Fibroblast of villous mesenchyme (primary cell): ENCODE data around the gene FBXW11. TPM values are rescaled to one million over a fixed set of nuclear protein-coding genes. Genes with fewer than 3 reads are reported as not detected.
A peak's percentile ranks its signal among the peaks of the same experiment; 100 is the strongest.

Source experiments
- DNase-seq: peaks from one replicate; pipeline ENCODE4 v3.0.0-alpha.2; 2010; ENCODE audit warnings: low read depth
- H3K4me3 ChIP-seq: 2 replicates; pipeline ENCODE4 v1.5.1; 2011; ENCODE audit warnings: low read depth, mild to moderate bottlenecking, low read length
- CTCF ChIP-seq: IDR thresholded peaks from 2 replicates; pipeline ENCODE4 v1.5.1; 2012; ENCODE audit warnings: low read depth, mild to moderate bottlenecking, low read length; ENCODE audit not compliant: insufficient read depth
- total RNA-seq: library from RNA; depleted of rRNA; stranded (reverse); fragments of >200 nt; gene quantifications from 2 replicates; pipeline ENCODE4 v1.2.3, GENCODE V29; 2012

Gene FBXW11
- total RNA-seq, 1 donor: 112 TPM

- H3K4me3 ChIP-seq: no peak overlapping the region
- no peak for TF ChIP-seq CTCF
- DNase-seq: no peak
Observed at GRCh38 chr5:171852255-171852681, 154.2 kb downstream of the FBXW11 start.

DNA sequence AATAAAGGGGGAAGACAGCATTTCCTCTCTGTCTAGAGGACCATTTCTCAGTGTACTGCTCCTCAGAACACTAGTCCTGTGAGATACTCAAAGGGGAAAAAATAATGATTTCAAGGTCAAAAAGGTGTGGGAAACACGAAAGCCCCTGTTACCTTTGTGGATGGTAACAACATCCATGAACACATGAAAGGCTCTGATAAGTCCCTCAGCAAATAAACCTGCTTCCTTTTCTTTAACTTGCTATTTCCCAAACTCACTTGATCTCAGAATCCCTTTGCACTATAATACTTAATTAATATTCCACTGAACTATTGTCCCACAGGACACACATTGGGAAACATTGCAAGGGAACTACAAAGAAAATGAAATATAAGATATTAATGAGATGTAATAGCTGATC lies 155.2 kb downstream of the FBXW11 start:
- TF ChIP-seq CTCF: no peak
- no peak for DNase-seq
- no peak overlapping the region for H3K4me3 ChIP-seq

DNA sequence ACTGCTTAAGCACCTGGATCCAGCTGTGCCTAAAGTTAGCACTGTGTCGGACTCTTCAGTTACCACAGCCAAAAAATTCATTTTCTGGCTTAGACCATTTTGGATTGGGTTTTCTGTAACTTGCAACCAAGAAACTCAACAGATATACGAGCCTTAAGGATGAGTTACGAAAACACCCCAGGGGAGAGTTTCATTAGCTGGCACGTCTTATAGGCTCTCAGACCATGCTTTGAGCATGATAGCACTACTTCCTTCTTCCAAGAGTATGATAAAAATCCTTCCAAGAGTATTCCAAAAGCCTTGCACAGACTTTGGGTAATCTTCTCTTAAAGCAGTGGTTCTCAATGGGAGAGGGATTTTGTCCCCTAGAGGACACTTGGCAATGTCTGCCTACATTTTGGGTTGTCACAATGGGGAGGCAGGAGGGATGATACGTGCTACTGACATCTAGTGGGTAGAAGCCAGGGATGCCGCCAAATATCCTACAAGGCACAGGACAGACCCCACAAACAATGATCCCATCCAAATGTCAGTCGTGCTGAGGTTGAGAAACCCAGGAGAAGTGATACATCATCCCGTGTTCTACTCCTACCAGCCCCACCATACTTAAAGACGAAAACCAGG lies 156.0 kb downstream of the FBXW11 start:
- no peak for DNase-seq
- peak; percentile 40 for TF ChIP-seq CTCF
- H3K4me3 ChIP-seq: no peak overlapping the region

DNA sequence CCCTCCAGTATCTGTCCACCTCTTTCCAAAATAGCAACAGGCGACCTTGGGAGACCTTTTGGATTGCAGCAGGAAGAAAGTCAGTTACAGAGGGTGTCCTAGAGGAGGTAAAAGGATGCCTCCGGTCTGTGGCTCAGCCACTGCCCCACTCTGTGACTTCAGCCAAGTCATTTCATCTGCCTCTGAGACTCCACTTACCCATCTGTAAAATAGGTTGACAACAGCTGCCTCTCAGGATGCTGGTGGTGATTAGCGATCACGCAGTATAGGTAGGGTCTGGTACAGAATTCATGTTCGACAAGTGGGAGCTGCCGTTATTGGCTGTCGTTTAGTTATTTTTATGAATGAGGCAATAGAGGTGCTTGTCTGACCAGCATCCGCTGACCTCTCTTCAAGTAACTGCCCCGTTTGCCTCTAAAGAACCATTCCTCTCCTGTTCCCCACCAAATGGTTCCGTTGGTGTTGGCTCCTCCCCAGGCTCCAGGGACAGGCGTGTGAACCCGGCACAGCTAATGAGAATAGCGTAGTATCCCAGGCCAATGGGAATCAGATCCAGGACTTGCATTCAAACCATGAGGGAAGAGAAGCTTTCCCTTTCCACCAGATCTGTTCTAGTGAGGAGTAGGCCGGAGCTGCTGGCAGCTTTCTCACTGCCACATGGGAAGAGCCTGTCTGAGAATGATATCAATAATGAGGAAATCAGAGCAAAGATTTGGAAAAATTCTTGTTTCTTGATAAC lies 156.7 kb downstream of the FBXW11 start:
- TF ChIP-seq CTCF: no peak
- DNase-seq: no peak
- H3K4me3 ChIP-seq: no peak overlapping the region

- H3K4me3 ChIP-seq: no peak overlapping the region
- DNase-seq: no peak
- no peak for TF ChIP-seq CTCF
Observed at GRCh38 chr5:171848911-171849520, 157.4 kb downstream of the FBXW11 start.

GRCh38 chr5:171848486-171848885 lies 158.0 kb downstream of the FBXW11 start:
- no peak for DNase-seq
- H3K4me3 ChIP-seq: no peak overlapping the region
- TF ChIP-seq CTCF: no peak
